MM.1S (cell line): ENCODE measurements around the gene DAAM2.

Experiments
- EZH2 ChIP-seq: fragments of 300-600 bp; sonication (generic); optimal IDR thresholded peaks from 2 replicates; pipeline ENCODE3; 2017; ENCODE audit warnings: low read depth, mild to moderate bottlenecking, antibody characterized with exemption, low read length, mixed read lengths
- TF ChIP-seq, protein P1 (sequence below): fragments of 300-600 bp; sonication (generic); IDR thresholded peaks from 2 replicates; pipeline ENCODE4 v1.5.1; 2016; ENCODE audit warnings: antibody characterized with exemption, low read length, mixed read lengths

DNA sequence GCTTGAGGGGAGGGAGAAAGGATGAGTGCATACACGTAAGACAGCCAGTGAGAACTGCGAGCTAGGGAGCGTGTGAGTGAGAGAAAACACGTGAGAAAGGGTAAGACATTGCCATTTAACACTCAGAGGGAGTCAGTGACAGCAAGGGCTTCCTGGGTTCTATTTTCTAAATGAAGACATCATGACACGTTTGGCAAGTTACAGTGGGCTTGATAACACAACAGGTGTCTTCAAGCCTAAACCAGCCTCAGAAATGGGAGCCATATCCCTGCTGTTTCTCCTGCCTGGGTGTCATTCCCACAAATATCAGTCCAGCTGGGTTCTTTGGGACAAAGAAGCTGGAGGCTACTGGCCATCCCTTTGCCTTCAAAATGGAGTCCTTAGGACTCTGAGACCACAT is 159.0 kb downstream of the DAAM2 start:
- TF ChIP-seq, protein P1, sequence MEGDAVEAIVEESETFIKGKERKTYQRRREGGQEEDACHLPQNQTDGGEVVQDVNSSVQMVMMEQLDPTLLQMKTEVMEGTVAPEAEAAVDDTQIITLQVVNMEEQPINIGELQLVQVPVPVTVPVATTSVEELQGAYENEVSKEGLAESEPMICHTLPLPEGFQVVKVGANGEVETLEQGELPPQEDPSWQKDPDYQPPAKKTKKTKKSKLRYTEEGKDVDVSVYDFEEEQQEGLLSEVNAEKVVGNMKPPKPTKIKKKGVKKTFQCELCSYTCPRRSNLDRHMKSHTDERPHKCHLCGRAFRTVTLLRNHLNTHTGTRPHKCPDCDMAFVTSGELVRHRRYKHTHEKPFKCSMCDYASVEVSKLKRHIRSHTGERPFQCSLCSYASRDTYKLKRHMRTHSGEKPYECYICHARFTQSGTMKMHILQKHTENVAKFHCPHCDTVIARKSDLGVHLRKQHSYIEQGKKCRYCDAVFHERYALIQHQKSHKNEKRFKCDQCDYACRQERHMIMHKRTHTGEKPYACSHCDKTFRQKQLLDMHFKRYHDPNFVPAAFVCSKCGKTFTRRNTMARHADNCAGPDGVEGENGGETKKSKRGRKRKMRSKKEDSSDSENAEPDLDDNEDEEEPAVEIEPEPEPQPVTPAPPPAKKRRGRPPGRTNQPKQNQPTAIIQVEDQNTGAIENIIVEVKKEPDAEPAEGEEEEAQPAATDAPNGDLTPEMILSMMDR = no peak
- no peak for TF ChIP-seq EZH2
